H1 (cell line): ENCODE data around the gene ZNF556. TPM values are rescaled to one million over a fixed set of nuclear protein-coding genes. Genes with fewer than 3 reads are reported as not detected.

Source experiments
- CTCF ChIA-PET: fragments of 300-600 bp; sonication (Branson Sonifier 250); formaldehyde crosslinking; loops from one replicate; lab custom pipeline; 2021; ENCODE audit not compliant: partially characterized antibody; lab: Charles Lee
- POLR2A ChIA-PET: fragments of 300-600 bp; sonication (Branson Sonifier 250); formaldehyde crosslinking; loops from one replicate; lab custom pipeline; 2021; ENCODE audit warnings: inconsistent platforms; ENCODE audit not compliant: partially characterized antibody; lab: Charles Lee
- DNase-seq, 2 experiments: peaks; one replicate each; pipeline versions ENCODE4 v3.0.0 to v3.0.0-alpha.2; 2010 to 2022; ENCODE audit warnings: low spot score in 2 of 2, low read depth in 1 of 2, mixed read lengths in 1 of 2
- FAIRE-seq: peaks from 2 replicates; lab custom pipeline; 2011; peaks lifted over from hg19 to GRCh38; lab: Jason Lieb, UNC
- H2AFZ ChIP-seq: 2 replicates; pipeline ENCODE4 v1.8.1; 2012; ENCODE audit warnings: low read length, inconsistent platforms
- H2AK5ac ChIP-seq: 2 replicates; pipeline ENCODE4 v1.6.1; 2013; ENCODE audit warnings: low read depth, low read length
- H2BK120ac ChIP-seq: replicated peaks from 2 replicates; pipeline ENCODE3; 2013; ENCODE audit warnings: low read depth, low read length, inconsistent platforms
- H2BK12ac ChIP-seq: 2 replicates; pipeline ENCODE4 v1.6.1; 2013; ENCODE audit warnings: low read depth, low read length
- H2BK15ac ChIP-seq: 2 replicates; pipeline ENCODE4 v1.6.1; 2013; ENCODE audit warnings: low read length
- H2BK20ac ChIP-seq: 2 replicates; pipeline ENCODE4 v1.6.1; 2013; ENCODE audit warnings: low read length
- H2BK5ac ChIP-seq: 2 replicates; pipeline ENCODE4 v1.6.1; 2013; ENCODE audit warnings: low read depth, low read length
- H3K14ac ChIP-seq: 2 replicates; pipeline ENCODE4 v1.6.1; 2013; ENCODE audit warnings: inconsistent platforms; ENCODE audit not compliant: insufficient read length
- H3K18ac ChIP-seq: 2 replicates; pipeline ENCODE4 v1.6.1; 2013; ENCODE audit warnings: low read length; ENCODE audit errors: extremely low read depth
- H3K23ac ChIP-seq: 2 replicates; pipeline ENCODE4 v1.6.1; 2013; ENCODE audit warnings: inconsistent platforms; ENCODE audit not compliant: insufficient read length
- H3K23me2 ChIP-seq: 2 replicates; pipeline ENCODE4 v1.6.1; 2013; ENCODE audit warnings: low read depth, low read length
- H3K27ac ChIP-seq: 2 replicates; pipeline ENCODE4 v1.6.1; 2011; ENCODE audit warnings: low read depth, low read length, inconsistent platforms
- H3K27me3 ChIP-seq, 4 experiments: replicated peaks in 1 of 4; 1 replicate in 1 of 4; 2 replicates in 3 of 4; pipeline versions ENCODE4 v1.6.1 to v1.8.1; 2011 to 2013; ENCODE audit warnings: low read length in 3 of 4, mild to moderate bottlenecking in 3 of 4, inconsistent platforms in 2 of 4, mixed read lengths in 2 of 4, moderate library complexity in 1 of 4; ENCODE audit not compliant: control insufficient read depth in 3 of 4, insufficient read depth in 3 of 4; ENCODE audit errors: extremely low read depth in 1 of 4
- H3K36me3 ChIP-seq, 4 experiments: 2 replicates each; pipeline versions ENCODE4 v1.6.1 to v1.8.1; 2011 to 2013; ENCODE audit warnings: mild to moderate bottlenecking in 4 of 4, low read length in 3 of 4, moderate library complexity in 2 of 4, control low read depth in 1 of 4, inconsistent platforms in 1 of 4; ENCODE audit not compliant: insufficient read depth in 4 of 4, control insufficient read depth in 2 of 4
- H3K4ac ChIP-seq: replicated peaks from 2 replicates; pipeline ENCODE3; 2013; ENCODE audit warnings: low read length, low read depth, mixed read lengths, inconsistent platforms; ENCODE audit not compliant: insufficient read length
- H3K4me1 ChIP-seq, 4 experiments: replicated peaks in 1 of 4; 1 replicate in 1 of 4; 2 replicates in 3 of 4; pipeline versions ENCODE4 v1.6.1 to v1.8.1; 2011 to 2013; ENCODE audit warnings: low read length in 3 of 4, inconsistent platforms in 2 of 4, mixed read lengths in 1 of 4; ENCODE audit not compliant: insufficient read depth in 4 of 4, control insufficient read depth in 3 of 4
- H3K4me2 ChIP-seq, 2 experiments: 2 replicates each; pipeline versions ENCODE4 v1.6.1 to v1.8.1; 2011 to 2013; ENCODE audit warnings: low read depth in 2 of 2, low read length in 2 of 2, control low read depth in 1 of 2, inconsistent platforms in 1 of 2, mild to moderate bottlenecking in 1 of 2; ENCODE audit not compliant: insufficient read depth in 1 of 2
- H3K4me3 ChIP-seq, 4 experiments: fragments of 200-600, 300-600 bp in 1 of 4; sonication (generic), shearing (Covaris generic), sonication (Bioruptor Twin) in 1 of 4; 2 replicates each; pipeline versions ENCODE4 v1.5.1 to v1.8.1; 2011 to 2016; ENCODE audit warnings: low read length in 4 of 4, low read depth in 3 of 4, control low read depth in 2 of 4, inconsistent platforms in 2 of 4, mild to moderate bottlenecking in 2 of 4, mixed read lengths in 1 of 4, moderate library complexity in 1 of 4; ENCODE audit not compliant: insufficient read depth in 2 of 4; ENCODE audit errors: extremely low read depth in 1 of 4
- H3K56ac ChIP-seq: replicated peaks from 2 replicates; pipeline ENCODE3; 2013; ENCODE audit warnings: low read depth, mild to moderate bottlenecking, mixed read lengths, low read length, inconsistent platforms; ENCODE audit not compliant: insufficient read length
- H3K79me1 ChIP-seq: 2 replicates; pipeline ENCODE4 v1.6.1; 2013; ENCODE audit warnings: low read depth, low read length, control low read depth
- H3K79me2 ChIP-seq, 2 experiments: 2 replicates each; pipeline versions ENCODE4 v1.6.1 to v1.8.1; 2012 to 2013; ENCODE audit warnings: low read length in 2 of 2, mild to moderate bottlenecking in 2 of 2, inconsistent platforms in 1 of 2; ENCODE audit not compliant: insufficient read depth in 2 of 2, control insufficient read depth in 1 of 2
- H3K9ac ChIP-seq, 4 experiments: replicated peaks in 1 of 4; 1 replicate in 1 of 4; 2 replicates in 3 of 4; pipeline versions ENCODE4 v1.6.1 to v1.8.1; 2011 to 2013; ENCODE audit warnings: low read depth in 3 of 4, low read length in 3 of 4, control low read depth in 2 of 4, mild to moderate bottlenecking in 2 of 4, moderate library complexity in 2 of 4, inconsistent platforms in 1 of 4; ENCODE audit errors: extremely low read depth in 1 of 4
- H3K9me3 ChIP-seq, 2 experiments: 2 replicates each; pipeline versions ENCODE4 v1.6.1 to v1.8.1; 2012 to 2013; ENCODE audit warnings: mild to moderate bottlenecking in 2 of 2, moderate library complexity in 2 of 2, control low read depth in 1 of 2, inconsistent platforms in 1 of 2, low read depth in 1 of 2, low read length in 1 of 2, mixed read lengths in 1 of 2; ENCODE audit not compliant: insufficient read depth in 2 of 2
- H4K20me1 ChIP-seq, 2 experiments: replicated peaks in 1 of 2; 2 replicates each; pipeline versions ENCODE3 to v1.8.1; 2011 to 2013; ENCODE audit warnings: inconsistent platforms in 2 of 2, low read length in 2 of 2, mild to moderate bottlenecking in 1 of 2; ENCODE audit not compliant: insufficient read depth in 2 of 2, control insufficient read depth in 1 of 2
- H4K5ac ChIP-seq: 2 replicates; pipeline ENCODE4 v1.6.1; 2013; ENCODE audit warnings: low read length, low read depth, mixed read lengths, inconsistent platforms; ENCODE audit not compliant: insufficient read length
- H4K8ac ChIP-seq: 2 replicates; pipeline ENCODE4 v1.8.0; 2013; ENCODE audit warnings: mild to moderate bottlenecking, moderate library complexity, low read length, inconsistent platforms; ENCODE audit not compliant: insufficient read depth; ENCODE audit errors: extremely low read depth
- H4K91ac ChIP-seq: replicated peaks from 2 replicates; pipeline ENCODE3; 2013; ENCODE audit warnings: low read length, mixed read lengths, inconsistent platforms; ENCODE audit not compliant: insufficient read length
- ASH2L ChIP-seq: fragments of 200-600, 300-600 bp; sonication (generic); IDR thresholded peaks from one replicate; pipeline ENCODE4 v1.7.1; 2017; ENCODE audit warnings: low read length
- BRCA1 ChIP-seq: IDR thresholded peaks from 2 replicates; pipeline ENCODE4 v1.6.1; 2012; ENCODE audit warnings: low read depth, low read length, improper control_type of control experiment
- CBX8 ChIP-seq: fragments of 300-800, 300-1000 bp; sonication (generic); IDR thresholded peaks from 2 replicates; pipeline ENCODE4 v1.7.1; 2016; ENCODE audit warnings: low read depth, low read length, borderline replicate concordance
- CTBP2 ChIP-seq: IDR thresholded peaks from 2 replicates; pipeline ENCODE4 v1.7.0; 2011; ENCODE audit warnings: borderline replicate concordance, mild to moderate bottlenecking, moderate library complexity, mixed read lengths, low read length; ENCODE audit not compliant: insufficient read depth, insufficient read length
- POLR2A ChIP-seq, 2 experiments: IDR thresholded peaks; 1 replicate in 1 of 2; 2 replicates in 1 of 2; pipeline ENCODE4 v1.6.1; 2011; ENCODE audit warnings: low read depth in 2 of 2, low read length in 2 of 2, mild to moderate bottlenecking in 2 of 2; ENCODE audit errors: control extremely low read depth in 1 of 2
- RBBP5 ChIP-seq: IDR thresholded peaks from 2 replicates; pipeline ENCODE4 v1.7.1; 2012; ENCODE audit warnings: low read depth, mild to moderate bottlenecking, inconsistent platforms, low read length, moderate library complexity, borderline replicate concordance
- SP1 ChIP-seq: IDR thresholded peaks from 2 replicates; pipeline ENCODE4 v1.6.1; 2011; ENCODE audit warnings: low read depth, low read length
- WGBS, 2 experiments: shearing (Covaris generic) in 1 of 2; methylation state at CpG; one replicate each; pipeline versions ENCODE4 v1.1.6 to v1.1.7; 2013 to 2015; ENCODE audit warnings: low lambda C conversion rate in 2 of 2, mixed read lengths in 2 of 2, inconsistent platforms in 1 of 2, low coverage in 1 of 2, missing lambda C conversion rate in 1 of 2; ENCODE audit not compliant: insufficient replicate concordance in 2 of 2, insufficient coverage in 1 of 2, insufficient read length in 1 of 2; ENCODE audit errors: extremely low coverage in 1 of 2, missing lambda C conversion rate in 1 of 2; 5-methylcytosine and 5-hydroxymethylcytosine counted together
- polyA plus RNA-seq, 7 experiments: library from polyadenylated mRNA; depleted of rRNA in 3 of 7; stranded (reverse) in 5 of 7; unstranded in 2 of 7; fragments of >200 nt in 5 of 7; fragments of 200-250 nt in 2 of 7; gene quantifications; 1 replicate in 5 of 7; 2 replicates in 1 of 7; 4 replicates in 1 of 7; pipeline versions ENCODE4 v1.2.1 to v1.2.3, GENCODE V29; 2011 to 2013; ENCODE audit warnings: missing spikeins in 2 of 7, mixed read lengths in 2 of 7
- total RNA-seq: library from RNA; stranded (reverse); fragmentation: NEBNext Ultra II Directional; extraction: Animal tissue kit (Norgen Biotek cat#: 25700); gene quantifications from 2 replicates; pipeline ENCODE4 v1.2.1, GENCODE V29; 2021

ZNF556 gene
- total and polyA plus RNA-seq, 2 of the 8 experiments (the other 6 are each of a cell fraction or from before 2014, with no cell fraction given) = not detected

GRCh38 chr19:2926341-2927031 is 59.4 kb downstream of the ZNF556 start:
- no peak overlapping the region for H2BK12ac ChIP-seq
- no peaks in the 10 kb centered on the region for H3K23me2 ChIP-seq
- FAIRE-seq (no peak), DNase-seq (no peak)
- no peak overlapping the region for H2BK120ac ChIP-seq
- H3K9me3 ChIP-seq = peaks cover 8 to 9% of the 10 kb centered on the region in 2 experiments
- no peak overlapping the region for H3K4ac ChIP-seq
- H3K56ac ChIP-seq = no peak overlapping the region
- H3K27me3 ChIP-seq = no peaks in the 10 kb centered on the region
- H4K20me1 ChIP-seq = no peaks in the 10 kb centered on the region
- peaks cover 0 to 3% (median 0%) of the 10 kb centered on the region in 4 experiments; a peak in 1 of 8 replicates for H3K36me3 ChIP-seq
- no peak overlapping the region for H2AK5ac ChIP-seq
- no peak overlapping the region for H2BK15ac ChIP-seq
- no peak overlapping the region for H2BK5ac ChIP-seq
- no peak overlapping the region for H2AFZ ChIP-seq
- CTCF ChIA-PET = interaction anchor here (1.0 kb wide), 1 partner anchor 38 kb away, joined by 3 read pairs; no protein-coding TSS in a partner anchor
- H4K5ac ChIP-seq = no peak overlapping the region
- no peak overlapping the region for H3K23ac ChIP-seq
- H3K79me2 ChIP-seq = no peaks in the 10 kb centered on the region
- no peak overlapping the region for H4K91ac ChIP-seq
- no peak overlapping the region for H3K18ac ChIP-seq
- H2BK20ac ChIP-seq = no peak overlapping the region
- H3K4me2 ChIP-seq = no peak overlapping the region
- TF ChIP-seq ASH2L (no peak), SP1 (no peak), CBX8 (no peak), CTBP2 (no peak), POLR2A (IDR thresholded peaks at IDR 0.05; ENCODE audit: control extremely low read depth in 1 of 2, low read depth in 2 of 2, low read length in 2 of 2) (no peak), BRCA1 (no peak), RBBP5 (no peak)
- no peak overlapping the region for H3K4me3 ChIP-seq
- H3K79me1 ChIP-seq = no peaks in the 10 kb centered on the region
- peaks cover 0 to 9% (median 2%) of the 10 kb centered on the region in 4 experiments; a peak in 3 of 7 replicates for H3K4me1 ChIP-seq
- H3K27ac ChIP-seq = no peak overlapping the region
- no peak overlapping the region for H3K14ac ChIP-seq
- WGBS, 2 experiments = 93% methylated on average over 34 of the region's 53 CpGs; no CpG with 5 or more reads in 1 of the 2 experiments
- POLR2A ChIA-PET = interaction anchor here (0.7 kb wide), 1 partner anchor 54 kb away, joined by 3 read pairs; no protein-coding TSS in a partner anchor
- H4K8ac ChIP-seq = no peak overlapping the region
- no peak overlapping the region for H3K9ac ChIP-seq
